ENCODE results near the gene FAM221B. TPM values are rescaled to one million over a fixed set of nuclear protein-coding genes. Genes with fewer than 3 reads are reported as not detected.

Gene FAM221B
- total RNA-seq, 1 experiment from 2014 or later: not detected

GRCh38 chr9:35859310-35859989 is 30.9 kb upstream of the FAM221B start:
- Histone ChIP-seq H3K27ac (ENCODE audit: low read depth, low read length, poor library complexity, severe bottlenecking) (no peak overlapping the region), H3K4me3 (ENCODE audit: low read depth, low read length, poor library complexity, severe bottlenecking) (no peak overlapping the region), H3K27me3 (replicated peaks; ENCODE audit: insufficient read depth, low read depth, low read length, poor library complexity) (no peaks in the 10 kb centered on the region), H3K9me3 (ENCODE audit: low read depth, low read length, poor library complexity, severe bottlenecking) (no peaks in the 10 kb centered on the region), H3K4me1 (ENCODE audit: insufficient read depth, low read length, poor library complexity, severe bottlenecking) (no peaks in the 10 kb centered on the region), H3K36me3 (ENCODE audit: insufficient read depth, low read length, poor library complexity, severe bottlenecking) (no peaks in the 10 kb centered on the region)
- CTCF ChIA-PET: no interaction called here
- no peak for TF ChIP-seq CTCF (conservative IDR thresholded peaks at IDR 0.05; ENCODE audit: low read depth, low read length)
- TF ChIP-seq EZH2 (IDR thresholded peaks at IDR 0.05; ENCODE audit: borderline replicate concordance, low read depth, low read length, poor library complexity, severe bottlenecking): no peak
- POLR2A ChIA-PET (ENCODE audit: low non-redundant PET): no interaction called here
- DNase-seq (ENCODE audit: low spot score): peak; percentile 22
- BruUV-seq (replicated peaks): no TSS peak
- intact Hi-C loops (cut with micrococcal nuclease; ENCODE audit: unreplicated experiment): no loop called here

GRCh38 chr9:35858458-35858857 is 29.9 kb upstream of the FAM221B start:
- H3K9me3 ChIP-seq (ENCODE audit: low read depth, low read length, poor library complexity, severe bottlenecking): no peaks in the 10 kb centered on the region
- H3K4me3 ChIP-seq (ENCODE audit: low read depth, low read length, poor library complexity, severe bottlenecking): no peak overlapping the region
- intact Hi-C loops (cut with micrococcal nuclease; ENCODE audit: unreplicated experiment): no loop called here
- no TSS peak for BruUV-seq (replicated peaks)
- CTCF ChIA-PET: no interaction called here
- no peak overlapping the region for H3K27ac ChIP-seq (ENCODE audit: low read depth, low read length, poor library complexity, severe bottlenecking)
- TF ChIP-seq EZH2 (IDR thresholded peaks at IDR 0.05; ENCODE audit: borderline replicate concordance, low read depth, low read length, poor library complexity, severe bottlenecking): no peak
- no peak for TF ChIP-seq CTCF (conservative IDR thresholded peaks at IDR 0.05; ENCODE audit: low read depth, low read length)
- no peaks in the 10 kb centered on the region for H3K36me3 ChIP-seq (ENCODE audit: insufficient read depth, low read length, poor library complexity, severe bottlenecking)
- POLR2A ChIA-PET (ENCODE audit: low non-redundant PET): no interaction called here
- H3K27me3 ChIP-seq (replicated peaks; ENCODE audit: insufficient read depth, low read depth, low read length, poor library complexity): no peaks in the 10 kb centered on the region
- no peaks in the 10 kb centered on the region for H3K4me1 ChIP-seq (ENCODE audit: insufficient read depth, low read length, poor library complexity, severe bottlenecking)
- DNase-seq (ENCODE audit: low spot score): no peak

- TF ChIP-seq CTCF (conservative IDR thresholded peaks at IDR 0.05; ENCODE audit: low read depth, low read length) (no peak), EZH2 (IDR thresholded peaks at IDR 0.05; ENCODE audit: borderline replicate concordance, low read depth, low read length, poor library complexity, severe bottlenecking) (no peak)
- Histone ChIP-seq H3K27me3 (replicated peaks; ENCODE audit: insufficient read depth, low read depth, low read length, poor library complexity) (no peaks in the 10 kb centered on the region), H3K4me3 (ENCODE audit: low read depth, low read length, poor library complexity, severe bottlenecking) (no peak overlapping the region), H3K36me3 (ENCODE audit: insufficient read depth, low read length, poor library complexity, severe bottlenecking) (no peaks in the 10 kb centered on the region), H3K4me1 (ENCODE audit: insufficient read depth, low read length, poor library complexity, severe bottlenecking) (no peaks in the 10 kb centered on the region), H3K27ac (ENCODE audit: low read depth, low read length, poor library complexity, severe bottlenecking) (no peak overlapping the region), H3K9me3 (ENCODE audit: low read depth, low read length, poor library complexity, severe bottlenecking) (no peaks in the 10 kb centered on the region)
- ChIA-PET POLR2A (ENCODE audit: low non-redundant PET) (no interaction called here), CTCF (interaction anchor here (0.6 kb wide), 1 partner anchor 26 kb away, joined by 3 read pairs; no protein-coding TSS in a partner anchor)
- BruUV-seq (replicated peaks): no TSS peak
- intact Hi-C loops (cut with micrococcal nuclease; ENCODE audit: unreplicated experiment): no loop called here
- no peak for DNase-seq (ENCODE audit: low spot score)
Observed at GRCh38 chr9:35856882-35857281, 28.4 kb upstream of the FAM221B start.
